Karpas-422 (cell line): Measurements from ENCODE around the gene PCSK6. TPM values are rescaled to one million over a fixed set of nuclear protein-coding genes. Genes with fewer than 3 reads are reported as not detected.

Experiments used
- DNase-seq: peaks from one replicate; pipeline ENCODE4 v3.0.0-alpha.2; 2015
- H2AFZ ChIP-seq: fragments of 200-600 bp; sonication (generic); 2 replicates; pipeline ENCODE4 v1.6.1; 2014; ENCODE audit warnings: antibody characterized with exemption, low read length, mixed read lengths
- H3K27ac ChIP-seq: fragments of 200-600 bp; sonication (generic); 2 replicates; pipeline ENCODE4 v1.5.1; 2014; ENCODE audit warnings: mild to moderate bottlenecking, low read length, moderate library complexity
- H3K27me3 ChIP-seq: fragments of 200-600 bp; sonication (generic); 2 replicates; pipeline ENCODE4 v1.6.1; 2014; ENCODE audit warnings: low read length, mixed read lengths
- H3K36me3 ChIP-seq: fragments of 200-600 bp; sonication (generic); 2 replicates; pipeline ENCODE4 v1.6.1; 2014; ENCODE audit warnings: low read length, mixed read lengths; ENCODE audit not compliant: insufficient read depth
- H3K4me1 ChIP-seq: fragments of 200-600 bp; sonication (generic); 2 replicates; pipeline ENCODE4 v1.6.1; 2014; ENCODE audit warnings: mild to moderate bottlenecking, low read length, mixed read lengths
- H3K4me2 ChIP-seq: fragments of 200-600 bp; sonication (generic); 2 replicates; pipeline ENCODE4 v1.6.1; 2014; ENCODE audit warnings: low read length, low read depth, mild to moderate bottlenecking; ENCODE audit not compliant: poor library complexity, severe bottlenecking
- H3K4me3 ChIP-seq: fragments of 200-600 bp; sonication (generic); 2 replicates; pipeline ENCODE4 v1.5.1; 2014; ENCODE audit warnings: mild to moderate bottlenecking, antibody characterized with exemption, low read length, mixed read lengths
- H3K79me2 ChIP-seq: fragments of 200-600 bp; sonication (generic); 2 replicates; pipeline ENCODE4 v1.6.1; 2014; ENCODE audit warnings: mild to moderate bottlenecking, low read length, mixed read lengths
- H3K9ac ChIP-seq: fragments of 200-600 bp; sonication (generic); 2 replicates; pipeline ENCODE4 v1.6.0; 2014; ENCODE audit warnings: low read length
- H3K9me2 ChIP-seq: fragments of 200-600 bp; sonication (generic), shearing (Covaris generic); replicated peaks from 2 replicates; pipeline ENCODE4 v1.6.0; 2014; ENCODE audit warnings: mild to moderate bottlenecking, low read length, moderate library complexity; ENCODE audit not compliant: insufficient read depth
- H3K9me3 ChIP-seq: fragments of 300-700, 200-600 bp; sonication (generic); 2 replicates; pipeline ENCODE4 v1.6.1; 2014; ENCODE audit warnings: low read length, mixed read lengths
- H4K20me1 ChIP-seq: fragments of 200-600 bp; sonication (generic); 2 replicates; pipeline ENCODE4 v1.6.1; 2014; ENCODE audit warnings: mild to moderate bottlenecking, antibody characterized with exemption, low read length, low read depth; ENCODE audit not compliant: insufficient read depth
- total RNA-seq: library from RNA; depleted of rRNA; stranded (reverse); fragments of >200 nt; shearing (Covaris generic); gene quantifications from 2 replicates; pipeline ENCODE4 v1.2.3, GENCODE V29; 2014; ENCODE audit warnings: low replicate concordance

The PCSK6 gene
- total RNA-seq, 1 experiment from 2014 or later: 0.19 TPM

DNA sequence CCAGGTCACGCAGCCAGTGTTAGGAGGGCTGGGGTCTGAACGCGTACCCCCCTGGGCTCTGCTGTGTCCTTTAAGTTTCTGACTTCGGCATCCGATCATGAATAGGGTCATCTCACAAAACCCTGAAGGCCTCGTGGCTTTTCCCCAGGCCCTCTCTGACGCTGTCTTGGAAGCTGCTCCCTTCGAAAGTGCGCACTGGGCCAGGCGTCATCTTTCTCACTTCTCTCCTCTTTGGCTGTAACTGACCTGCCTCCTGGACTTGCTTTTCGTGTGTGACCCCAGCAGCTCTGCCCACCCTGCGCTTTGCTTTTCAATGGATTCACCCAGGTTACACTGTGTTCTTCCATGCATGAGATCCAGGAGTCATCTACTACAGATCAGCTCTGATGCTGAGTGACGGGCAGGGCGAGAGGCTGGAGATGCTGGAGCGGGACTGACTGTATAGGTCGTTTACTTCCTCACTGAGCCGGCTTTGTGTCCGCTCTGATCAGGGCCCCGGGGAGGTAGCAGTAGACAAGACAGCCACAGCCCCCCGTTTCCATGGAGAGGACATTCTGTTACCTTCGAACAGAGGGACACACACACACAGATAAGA lies 45.0 kb upstream of the PCSK6 start:
- Histone ChIP-seq H3K9me2 (no peaks in the 10 kb centered on the region), H3K79me2 (no peaks in the 10 kb centered on the region), H3K9ac (no peak overlapping the region), H3K4me2 (no peak overlapping the region), H3K36me3 (no peaks in the 10 kb centered on the region), H2AFZ (no peak overlapping the region), H3K27me3 (no peaks in the 10 kb centered on the region), H3K27ac (no peak overlapping the region), H3K4me1 (no peaks in the 10 kb centered on the region), H3K4me3 (no peak overlapping the region), H4K20me1 (0 out of 2 replicates have a peak, but pooled peaks cover 2% of the 10 kb centered on the region), H3K9me3 (no peaks in the 10 kb centered on the region)
- DNase-seq: no peak

DNA sequence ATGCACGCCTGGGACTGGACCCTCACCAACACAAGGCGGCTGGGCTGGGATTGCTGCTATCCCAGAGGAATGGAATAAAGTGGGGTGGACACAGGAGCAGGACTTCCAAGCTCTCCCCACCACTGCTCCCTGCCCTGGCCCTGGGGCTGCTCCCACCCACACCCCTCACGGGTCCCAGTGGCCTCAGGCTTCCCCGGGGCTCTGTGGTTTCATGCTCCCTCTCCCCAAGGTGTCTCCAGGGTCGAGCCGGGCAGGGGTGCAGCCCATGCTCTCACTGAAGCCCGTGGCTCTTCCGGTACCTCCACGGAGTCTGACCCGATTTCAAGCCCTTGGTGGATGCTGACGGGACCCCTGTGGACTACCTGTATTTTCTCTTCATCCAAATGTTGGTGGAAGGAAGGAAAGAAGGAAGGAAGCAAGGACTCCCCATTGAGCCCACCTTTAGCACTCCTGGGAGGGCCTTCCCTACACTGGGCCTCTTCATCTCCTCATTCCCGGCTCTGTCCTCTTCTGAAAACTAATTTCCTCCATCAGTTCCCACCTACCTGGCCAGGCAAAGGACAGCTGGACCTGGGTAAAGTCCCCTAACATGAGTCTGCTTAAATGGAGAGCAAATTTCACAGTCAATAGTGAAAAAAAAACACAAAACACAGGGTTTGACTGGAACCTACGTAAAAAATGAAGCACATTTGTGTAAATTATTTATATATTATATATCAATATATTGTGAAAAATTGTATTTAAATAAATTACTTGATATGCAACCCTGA lies 44.0 kb upstream of the PCSK6 start:
- H3K4me2 ChIP-seq: no peak overlapping the region
- no peak overlapping the region for H3K27ac ChIP-seq
- no peaks in the 10 kb centered on the region for H3K27me3 ChIP-seq
- no peaks in the 10 kb centered on the region for H3K9me2 ChIP-seq
- H4K20me1 ChIP-seq: 0 out of 2 replicates have a peak, but pooled peaks cover 2% of the 10 kb centered on the region
- H3K9me3 ChIP-seq: no peaks in the 10 kb centered on the region
- no peak overlapping the region for H3K4me3 ChIP-seq
- H2AFZ ChIP-seq: no peak overlapping the region
- no peaks in the 10 kb centered on the region for H3K36me3 ChIP-seq
- no peaks in the 10 kb centered on the region for H3K79me2 ChIP-seq
- no peak for DNase-seq
- no peak overlapping the region for H3K9ac ChIP-seq
- H3K4me1 ChIP-seq: no peaks in the 10 kb centered on the region

DNA sequence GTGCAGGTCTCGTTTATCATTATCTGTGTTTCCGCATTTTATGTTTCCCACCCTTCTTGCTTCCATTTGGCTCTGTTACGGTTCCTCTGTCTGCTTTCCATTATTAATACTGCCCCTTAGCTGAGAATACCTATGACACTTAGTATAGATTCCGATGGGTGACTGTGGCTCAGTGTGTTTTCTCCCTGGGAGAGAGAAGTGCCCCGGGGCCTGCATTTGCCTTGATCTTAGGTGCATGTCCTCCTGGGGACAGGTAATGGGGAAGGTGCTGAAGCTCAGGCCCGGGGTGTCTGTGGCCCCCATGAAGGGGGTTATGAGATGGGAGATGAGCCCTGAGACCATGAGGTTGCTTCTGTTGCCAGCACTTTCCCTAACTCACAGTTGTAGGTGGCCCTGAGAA lies 43.4 kb upstream of the PCSK6 start:
- H3K9me3 ChIP-seq: no peaks in the 10 kb centered on the region
- no peak overlapping the region for H3K4me3 ChIP-seq
- DNase-seq: no peak
- no peaks in the 10 kb centered on the region for H3K27me3 ChIP-seq
- H3K36me3 ChIP-seq: no peaks in the 10 kb centered on the region
- 0 out of 2 replicates have a peak, but pooled peaks cover 2% of the 10 kb centered on the region for H4K20me1 ChIP-seq
- no peaks in the 10 kb centered on the region for H3K4me1 ChIP-seq
- no peaks in the 10 kb centered on the region for H3K9me2 ChIP-seq
- no peak overlapping the region for H3K4me2 ChIP-seq
- no peak overlapping the region for H3K27ac ChIP-seq
- H3K79me2 ChIP-seq: no peaks in the 10 kb centered on the region
- H2AFZ ChIP-seq: no peak overlapping the region
- no peak overlapping the region for H3K9ac ChIP-seq

DNA sequence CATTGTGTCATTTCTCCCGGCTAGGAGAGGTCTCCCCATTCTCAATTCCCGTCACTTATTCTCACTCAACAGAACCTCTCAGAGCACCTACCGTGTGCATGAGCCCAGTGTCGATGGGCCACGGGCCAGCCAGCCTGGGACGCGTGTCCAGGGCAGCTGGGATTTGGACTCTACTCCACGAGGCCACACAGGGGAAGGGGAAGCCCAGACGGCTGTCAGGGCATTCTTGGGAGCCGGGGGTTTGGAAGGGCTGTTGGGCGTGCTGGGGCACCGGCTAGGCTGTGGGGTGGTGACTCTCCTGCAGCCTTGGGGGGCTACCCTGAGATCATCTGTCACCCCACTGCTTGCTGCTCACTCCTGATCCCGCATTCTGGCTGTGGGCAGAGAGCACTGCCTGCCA lies 41.7 kb upstream of the PCSK6 start:
- no peak overlapping the region for H2AFZ ChIP-seq
- no peak overlapping the region for H3K4me3 ChIP-seq
- no peak overlapping the region for H3K27ac ChIP-seq
- no peaks in the 10 kb centered on the region for H3K79me2 ChIP-seq
- no peaks in the 10 kb centered on the region for H3K27me3 ChIP-seq
- no peaks in the 10 kb centered on the region for H3K9me3 ChIP-seq
- H3K4me1 ChIP-seq: no peaks in the 10 kb centered on the region
- H3K9me2 ChIP-seq: no peaks in the 10 kb centered on the region
- H3K4me2 ChIP-seq: no peak overlapping the region
- H3K9ac ChIP-seq: no peak overlapping the region
- DNase-seq: no peak
- no peaks in the 10 kb centered on the region for H3K36me3 ChIP-seq
- 0 out of 2 replicates have a peak, but pooled peaks cover 2% of the 10 kb centered on the region for H4K20me1 ChIP-seq

DNA sequence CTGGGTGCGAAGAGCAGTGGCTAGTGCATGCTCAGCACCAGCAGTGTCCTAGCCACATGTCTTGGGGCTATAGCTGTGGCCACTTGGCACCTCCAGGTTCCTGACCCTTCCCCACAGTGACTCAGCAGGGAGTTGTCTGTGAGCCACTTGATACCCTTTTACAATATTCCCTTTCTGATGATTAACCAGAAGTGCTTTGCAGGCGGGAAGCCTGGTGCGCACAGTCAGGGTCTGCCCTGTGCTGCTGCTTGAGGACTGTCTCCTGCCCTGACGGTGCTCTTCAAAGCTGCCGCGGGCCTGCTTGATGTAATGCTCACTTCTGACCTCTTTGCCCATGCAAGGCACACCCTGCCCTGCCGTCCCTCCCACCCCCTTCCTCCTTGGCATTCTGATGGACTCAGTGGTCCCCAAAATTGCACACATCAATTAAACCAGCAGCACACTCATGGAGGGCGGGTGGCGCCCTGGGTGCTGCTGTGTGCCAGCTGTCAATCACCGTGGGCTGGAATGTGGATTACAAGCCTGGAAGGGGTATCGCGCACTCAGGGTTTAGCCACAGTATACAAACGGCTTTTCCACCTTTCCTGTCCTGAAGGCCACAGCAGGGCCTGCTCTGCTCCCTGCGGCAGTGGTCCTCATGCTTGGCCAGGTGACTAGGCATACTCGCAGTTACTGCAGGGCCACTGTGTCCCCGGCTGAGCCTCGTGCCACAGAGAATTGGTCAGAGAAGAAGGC lies 40.9 kb upstream of the PCSK6 start:
- Histone ChIP-seq H3K9me2 (no peaks in the 10 kb centered on the region), H3K4me2 (no peak overlapping the region), H3K27me3 (no peaks in the 10 kb centered on the region), H3K9ac (no peak overlapping the region), H4K20me1 (0 out of 2 replicates have a peak, but pooled peaks cover 2% of the 10 kb centered on the region), H3K79me2 (no peaks in the 10 kb centered on the region), H2AFZ (no peak overlapping the region), H3K36me3 (no peaks in the 10 kb centered on the region), H3K27ac (no peak overlapping the region), H3K4me3 (no peak overlapping the region), H3K9me3 (no peaks in the 10 kb centered on the region), H3K4me1 (no peaks in the 10 kb centered on the region)
- no peak for DNase-seq

DNA sequence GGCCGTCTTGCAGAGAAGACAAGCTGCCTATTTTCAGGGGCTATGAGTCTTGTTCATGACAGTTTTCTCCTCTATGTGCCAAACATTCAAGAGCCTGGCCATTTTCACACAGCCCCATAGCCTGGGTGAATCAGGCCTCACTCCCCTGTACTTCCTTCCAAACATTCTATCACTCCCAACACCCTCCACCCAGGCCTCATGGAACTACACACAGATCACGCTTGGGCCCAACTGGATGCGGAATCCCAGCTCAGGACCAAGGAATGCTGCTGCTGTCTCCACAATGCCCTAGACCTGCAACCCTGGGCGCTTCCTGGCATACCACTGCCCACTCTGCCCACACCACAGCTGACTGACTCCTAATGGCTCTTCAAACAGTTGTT lies 39.4 kb upstream of the PCSK6 start:
- no peak overlapping the region for H3K9ac ChIP-seq
- H3K9me2 ChIP-seq: no peaks in the 10 kb centered on the region
- no peaks in the 10 kb centered on the region for H3K9me3 ChIP-seq
- H2AFZ ChIP-seq: no peak overlapping the region
- H3K36me3 ChIP-seq: no peaks in the 10 kb centered on the region
- H3K27ac ChIP-seq: no peak overlapping the region
- DNase-seq: no peak
- H3K4me1 ChIP-seq: no peaks in the 10 kb centered on the region
- no peak overlapping the region for H3K4me3 ChIP-seq
- no peaks in the 10 kb centered on the region for H3K79me2 ChIP-seq
- no peak overlapping the region for H3K4me2 ChIP-seq
- H3K27me3 ChIP-seq: no peaks in the 10 kb centered on the region
- H4K20me1 ChIP-seq: 0 out of 2 replicates have a peak, but pooled peaks cover 2% of the 10 kb centered on the region

DNA sequence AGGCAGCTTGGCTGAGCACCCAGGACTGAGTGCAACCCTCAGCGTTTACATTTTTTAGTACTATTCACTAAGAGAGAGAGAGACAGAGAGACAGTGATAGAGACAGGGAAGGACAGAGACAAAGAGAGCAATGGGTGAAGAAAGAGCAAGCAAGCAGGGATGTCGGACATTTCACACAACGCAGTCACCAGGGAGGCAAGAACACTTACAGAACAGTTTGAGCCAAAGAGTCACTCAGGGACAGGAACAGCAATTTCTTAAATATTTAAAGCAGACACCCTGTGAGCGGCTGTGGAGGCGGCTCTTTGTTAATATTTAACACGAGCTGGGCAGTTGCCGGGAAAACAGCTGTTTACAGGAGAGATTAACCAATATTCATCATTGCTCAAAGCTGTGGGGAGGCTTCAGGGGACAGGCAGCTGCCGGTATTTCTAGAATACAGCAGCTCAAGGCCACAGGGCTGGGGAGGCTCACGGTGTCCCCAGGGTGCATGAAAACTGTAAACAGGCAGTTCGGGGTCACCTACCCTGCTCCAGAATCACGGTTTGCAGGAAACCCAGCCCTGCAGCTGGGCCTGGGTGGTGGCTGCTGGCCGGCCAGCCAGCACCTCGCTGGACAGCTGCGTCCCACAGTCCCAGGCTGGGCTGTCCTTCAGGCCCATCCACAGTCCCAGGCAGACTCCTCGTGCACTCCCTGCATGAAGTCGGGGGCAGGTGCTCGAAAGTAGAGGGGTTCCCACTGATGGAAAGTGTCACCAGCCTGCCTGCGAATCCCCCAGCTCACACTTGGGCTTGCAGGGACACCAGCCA lies 38.8 kb upstream of the PCSK6 start:
- Histone ChIP-seq H3K4me1 (no peaks in the 10 kb centered on the region), H3K9me3 (no peaks in the 10 kb centered on the region), H3K9ac (no peak overlapping the region), H2AFZ (no peak overlapping the region), H3K27me3 (no peaks in the 10 kb centered on the region), H3K79me2 (no peaks in the 10 kb centered on the region), H4K20me1 (0 out of 2 replicates have a peak, but pooled peaks cover 2% of the 10 kb centered on the region), H3K27ac (no peak overlapping the region), H3K36me3 (no peaks in the 10 kb centered on the region), H3K4me2 (no peak overlapping the region), H3K9me2 (no peaks in the 10 kb centered on the region), H3K4me3 (no peak overlapping the region)
- DNase-seq: no peak
